ENCODE results near the gene BLNK.

- no peak for TF ChIP-seq CTCF (IDR thresholded peaks at IDR 0.05)
- no peak for TF ChIP-seq POLR2A (IDR thresholded peaks at IDR 0.05)
Observed at GRCh38 chr10:96280859-96281258, 9.5 kb upstream of the BLNK start.

Data from body of pancreas (tissue), 4 donors.